NCI-H446 treated with DMSO at 0.1 percent for 48 hours (cell line): ENCODE measurements around the gene SRRM4.

Source experiments
- DNase-seq: peaks from one replicate; lab custom pipeline; 2025; lab: John Stamatoyannopoulos, UW

The SRRM4 gene

GRCh38 chr12:119118625-119119024 lies 137.3 kb downstream of the SRRM4 start:
- DNase-seq = no peak

GRCh38 chr12:119122047-119122446 lies 140.7 kb downstream of the SRRM4 start:
- DNase-seq = no peak

GRCh38 chr12:119122751-119123150 lies 141.4 kb downstream of the SRRM4 start:
- no peak for DNase-seq

GRCh38 chr12:119128527-119128926 lies 147.2 kb downstream of the SRRM4 start:
- no peak for DNase-seq

GRCh38 chr12:119129827-119130434 lies 148.6 kb downstream of the SRRM4 start:
- no peak for DNase-seq

- no peak for DNase-seq
These were observed 149.2 kb downstream of the SRRM4 start for GRCh38 chr12:119130523-119130922.

GRCh38 chr12:119134284-119135072 lies 153.1 kb downstream of the SRRM4 start:
- DNase-seq = no peak

GRCh38 chr12:119136811-119137410 lies 155.6 kb downstream of the SRRM4 start:
- DNase-seq = no peak

GRCh38 chr12:119139448-119139847 lies 158.1 kb downstream of the SRRM4 start:
- no peak for DNase-seq

- DNase-seq = no peak
These were observed 164.0 kb downstream of the SRRM4 start for GRCh38 chr12:119145367-119145766.

GRCh38 chr12:119147847-119148448 lies 166.6 kb downstream of the SRRM4 start:
- DNase-seq = no peak

- no peak for DNase-seq
These were observed 167.9 kb downstream of the SRRM4 start for GRCh38 chr12:119149270-119149669.

- DNase-seq = peak; percentile 11
These were observed 170.2 kb downstream of the SRRM4 start for GRCh38 chr12:119151445-119152026.

GRCh38 chr12:119153477-119154434 lies 172.4 kb downstream of the SRRM4 start:
- DNase-seq = no peak

GRCh38 chr12:119154435-119154818 lies 173.1 kb downstream of the SRRM4 start:
- DNase-seq = no peak

- DNase-seq = no peak
These were observed 175.2 kb downstream of the SRRM4 start for GRCh38 chr12:119156401-119157044.

GRCh38 chr12:119157528-119157927 lies 176.2 kb downstream of the SRRM4 start:
- peak; percentile 89 for DNase-seq

- peak; percentile 82 for DNase-seq
These were observed 176.6 kb downstream of the SRRM4 start for GRCh38 chr12:119157978-119158377.

GRCh38 chr12:119158402-119158801 lies 177.1 kb downstream of the SRRM4 start:
- DNase-seq = peak; percentile 70

- DNase-seq = no peak
These were observed 178.5 kb downstream of the SRRM4 start for GRCh38 chr12:119159844-119160243.

GRCh38 chr12:119167902-119168301 lies 186.6 kb downstream of the SRRM4 start:
- DNase-seq = no peak
